GM18951 (cell line): Measurements from ENCODE around the gene IFNG-AS1.

Source experiments
- POLR2A ChIP-seq: IDR thresholded peaks from 4 replicates; pipeline ENCODE4 v1.6.1; 2011; ENCODE audit warnings: mild to moderate bottlenecking; ENCODE audit not compliant: insufficient read length, insufficient read depth; ENCODE audit errors: extremely low read depth
- in situ Hi-C: fragments of 300-500 bp; cut with MboI; formaldehyde crosslinking; loops from one replicate; pipeline ENCODE4 v1.12.0; 2022; ENCODE audit warnings: low sequenced_read_pairs, mixed read lengths, inconsistent platforms; ENCODE audit not compliant: unreplicated experiment

The IFNG-AS1 gene

DNA sequence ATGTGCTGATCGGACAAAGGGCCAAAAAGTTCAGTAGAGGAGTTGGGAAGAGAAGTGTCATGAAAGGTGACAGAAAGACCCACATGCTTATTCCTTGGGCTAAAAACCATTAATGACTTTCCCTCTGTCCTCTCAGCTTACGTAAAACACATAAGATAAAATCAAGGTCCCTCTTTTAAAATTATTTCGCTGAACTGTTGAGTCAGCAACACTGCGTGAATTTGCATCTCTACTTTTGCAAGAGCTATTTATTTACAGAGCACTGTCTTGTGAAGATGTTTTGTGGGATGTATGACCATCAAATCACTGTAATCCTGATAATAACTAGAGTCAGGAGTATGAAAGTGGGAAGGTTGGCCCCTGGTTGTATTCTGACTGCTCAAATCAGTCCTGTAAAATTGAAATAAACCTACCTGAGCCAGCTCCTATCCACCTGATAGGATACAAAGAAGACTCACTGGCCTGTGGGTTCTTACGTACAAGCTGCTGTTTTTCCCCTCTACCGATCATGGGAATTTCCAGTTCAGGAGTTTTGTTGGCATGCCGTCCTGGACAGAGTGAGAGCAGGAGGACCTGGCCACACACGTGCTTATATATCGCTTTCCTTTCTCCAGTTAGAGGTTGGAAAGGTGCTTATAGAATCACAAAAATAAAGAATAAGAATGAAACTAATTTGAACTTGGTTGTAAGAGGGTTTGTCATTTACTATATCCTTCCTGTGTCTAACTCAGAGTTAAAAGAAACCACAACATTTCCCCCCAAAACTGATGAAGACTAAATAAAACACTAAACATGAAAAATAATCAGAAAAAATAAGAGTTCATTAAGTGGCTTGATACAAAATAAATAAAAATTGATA is 42.9 kb downstream of the IFNG-AS1 start:
- in situ Hi-C loops: loop anchor here (25.0 kb wide), 1 partner anchor 280 kb away; no protein-coding TSS in a partner anchor
- TF ChIP-seq POLR2A: no peak

DNA sequence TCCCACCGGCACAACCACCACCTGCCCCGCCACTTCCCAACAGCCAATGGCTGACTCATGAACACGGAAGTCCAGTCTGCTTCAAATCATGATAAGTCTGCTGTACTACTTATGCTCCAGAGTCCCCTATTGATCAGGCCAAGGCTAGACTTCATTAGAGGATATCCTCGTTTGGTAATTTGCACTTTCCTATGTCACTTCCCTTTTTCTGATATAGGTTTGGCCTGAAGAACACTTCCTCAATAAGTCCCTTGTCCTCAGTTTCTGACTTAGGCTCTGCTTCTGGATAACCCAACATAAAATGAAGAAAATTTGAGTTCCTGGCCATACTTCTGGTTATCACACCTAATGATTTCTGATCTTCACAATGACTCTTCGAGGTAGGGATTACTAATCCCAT is 45.3 kb downstream of the IFNG-AS1 start:
- TF ChIP-seq POLR2A: no peak
- in situ Hi-C loops: loop anchor here (25.0 kb wide), 1 partner anchor 278 kb away; no protein-coding TSS in a partner anchor

DNA sequence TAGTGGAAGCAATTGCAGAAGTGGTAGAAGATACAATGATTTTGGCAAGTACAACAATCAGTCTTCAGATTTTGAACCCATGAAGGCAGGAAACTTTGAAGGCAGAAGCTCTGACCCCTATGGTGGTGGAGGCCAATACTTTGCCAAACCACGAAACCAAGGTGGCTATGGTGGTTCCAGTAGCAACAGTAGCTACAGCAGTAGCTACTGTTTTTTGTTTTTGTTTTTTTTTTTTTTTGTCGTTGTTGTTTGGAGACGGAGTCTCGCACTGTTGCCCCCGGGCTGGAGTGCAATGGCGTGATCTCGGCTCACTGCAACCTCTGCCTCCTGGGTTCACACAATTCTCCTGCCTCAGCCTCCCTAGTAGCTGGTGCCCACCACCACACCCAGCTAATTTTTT is 47.4 kb downstream of the IFNG-AS1 start:
- in situ Hi-C loops: loop anchor here (25.0 kb wide), 1 partner anchor 276 kb away; no protein-coding TSS in a partner anchor
- TF ChIP-seq POLR2A: no peak

DNA sequence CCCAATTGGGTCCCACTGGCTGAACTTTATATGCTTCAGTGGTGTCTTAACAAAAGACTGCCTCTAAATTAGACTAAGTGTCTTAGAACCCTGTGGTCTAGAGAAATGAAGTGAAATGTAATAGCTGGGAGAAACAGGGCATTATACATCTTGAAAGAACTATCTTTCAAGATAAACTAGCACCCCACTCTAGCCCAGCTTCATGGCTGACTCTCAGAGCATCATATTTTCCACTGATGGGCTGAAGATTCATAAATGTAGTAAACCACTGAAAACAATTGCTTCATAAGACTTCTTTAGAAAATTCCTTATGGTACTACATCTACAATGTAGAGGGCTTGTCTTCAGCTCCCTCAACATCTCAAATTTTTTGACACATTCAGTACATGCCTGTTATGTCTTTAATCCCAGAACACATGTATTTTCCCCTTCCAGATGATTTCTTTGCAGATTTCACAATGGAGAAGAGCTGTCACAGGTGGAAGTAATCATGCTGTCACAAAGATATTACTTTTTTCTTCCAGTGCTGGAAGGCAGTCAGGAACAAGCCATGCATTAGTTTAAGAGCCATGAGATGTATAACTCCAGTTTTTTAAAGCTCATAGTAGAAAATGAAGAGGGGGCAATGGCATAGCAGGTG is 48.5 kb downstream of the IFNG-AS1 start:
- TF ChIP-seq POLR2A: no peak
- in situ Hi-C loops: loop anchor here (25.0 kb wide), 1 partner anchor 275 kb away; no protein-coding TSS in a partner anchor

DNA sequence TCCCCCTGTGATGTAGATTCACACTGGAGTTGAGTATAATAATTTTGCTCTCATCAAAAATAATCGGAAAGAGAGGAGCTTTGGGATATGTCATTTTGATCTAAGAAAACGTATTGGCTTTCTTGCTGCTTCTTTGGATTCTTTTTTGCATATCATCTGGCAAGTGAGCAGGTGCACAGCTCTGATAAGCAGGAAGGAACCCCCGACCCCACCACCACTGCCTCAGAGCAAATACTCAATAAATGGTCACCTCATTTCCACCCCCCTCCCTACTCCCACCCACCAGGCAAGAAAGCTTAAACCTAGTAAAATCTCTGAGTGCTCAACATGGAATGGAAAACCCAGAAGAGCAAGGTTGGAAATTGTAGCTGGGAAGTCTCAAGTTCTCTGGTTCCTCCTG is 49.4 kb downstream of the IFNG-AS1 start:
- TF ChIP-seq POLR2A: no peak
- in situ Hi-C loops: loop anchor here (25.0 kb wide), 1 partner anchor 274 kb away; no protein-coding TSS in a partner anchor

DNA sequence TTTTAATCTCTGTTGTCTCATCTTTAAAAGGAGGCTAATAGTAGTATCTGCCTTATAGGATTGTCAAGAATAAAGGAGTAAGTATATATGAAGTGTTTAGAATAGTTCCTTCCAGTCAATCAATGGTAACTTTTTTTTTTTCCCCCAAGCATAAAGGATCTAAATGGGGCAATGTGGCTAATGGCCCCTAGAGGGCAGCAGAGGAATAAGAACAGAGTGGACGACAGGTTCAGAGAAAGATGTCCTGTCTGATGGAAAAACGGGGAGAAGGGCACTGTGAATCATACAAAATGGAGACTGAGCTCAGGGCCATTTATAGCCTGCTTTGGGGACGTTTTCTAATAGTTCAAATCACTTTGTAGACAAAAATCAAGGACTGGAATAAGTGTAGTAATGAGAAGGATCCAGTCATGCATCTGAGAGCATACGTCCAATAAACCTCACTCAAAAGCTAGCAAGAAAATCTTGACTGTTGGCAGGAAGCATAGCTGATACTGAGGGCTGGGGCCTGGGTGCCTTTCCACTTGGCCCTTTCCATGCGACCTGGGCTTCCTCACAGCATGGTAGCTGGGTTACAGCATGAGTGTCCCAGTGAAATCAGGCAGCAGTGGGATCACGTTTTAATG is 51.3 kb downstream of the IFNG-AS1 start:
- TF ChIP-seq POLR2A: no peak

DNA sequence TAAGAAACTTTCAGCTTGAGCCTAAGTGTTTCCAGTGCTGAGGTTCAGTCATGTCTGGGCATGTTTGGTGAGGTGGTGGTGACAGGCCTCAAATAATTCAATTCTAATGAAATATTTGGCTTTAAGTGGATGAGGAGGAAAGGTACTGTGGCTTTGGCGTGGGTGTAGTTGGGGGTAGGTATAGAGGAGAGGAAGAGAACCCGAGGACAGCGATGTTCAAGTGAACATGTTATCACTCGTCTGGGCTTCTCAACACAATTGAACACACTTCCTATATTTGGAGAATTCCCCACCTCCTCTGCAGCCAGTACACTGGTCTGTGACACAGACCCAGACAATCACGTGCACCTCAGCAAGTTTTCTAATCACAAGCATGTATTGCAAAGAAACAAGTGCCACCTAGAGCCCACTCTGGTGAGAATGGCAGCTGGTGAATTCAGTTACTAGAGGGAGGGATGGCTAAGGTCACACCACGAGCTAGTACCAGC is 53.0 kb downstream of the IFNG-AS1 start:
- in situ Hi-C loops: loop anchor here (25.0 kb wide), 1 partner anchor 270 kb away; no protein-coding TSS in a partner anchor
- peak; percentile 33 for TF ChIP-seq POLR2A

More for the DNA sequence above, 51.3 kb downstream of the IFNG-AS1 start:
- in situ Hi-C loops: loop anchor here (25.0 kb wide), 1 partner anchor 272 kb away; no protein-coding TSS in a partner anchor

DNA sequence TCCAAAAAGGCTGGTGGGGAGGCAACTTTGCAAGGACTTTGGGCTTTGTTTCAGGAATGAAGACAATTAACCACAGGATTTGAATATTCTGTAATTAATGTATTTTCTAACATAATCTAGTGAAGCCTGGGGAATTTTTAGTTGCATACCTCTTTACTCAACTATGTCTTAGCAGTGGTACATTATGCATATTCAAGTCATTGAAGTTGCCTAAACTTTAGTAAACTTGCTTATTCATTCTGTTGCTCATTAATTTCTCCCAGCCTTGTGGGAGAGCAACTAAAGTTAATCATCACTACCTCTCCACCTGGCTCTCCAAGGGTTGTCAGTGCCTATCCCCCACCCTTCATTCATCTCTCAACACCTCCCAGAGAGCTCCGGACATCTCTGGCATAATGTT is 54.2 kb downstream of the IFNG-AS1 start:
- no peak for TF ChIP-seq POLR2A

DNA sequence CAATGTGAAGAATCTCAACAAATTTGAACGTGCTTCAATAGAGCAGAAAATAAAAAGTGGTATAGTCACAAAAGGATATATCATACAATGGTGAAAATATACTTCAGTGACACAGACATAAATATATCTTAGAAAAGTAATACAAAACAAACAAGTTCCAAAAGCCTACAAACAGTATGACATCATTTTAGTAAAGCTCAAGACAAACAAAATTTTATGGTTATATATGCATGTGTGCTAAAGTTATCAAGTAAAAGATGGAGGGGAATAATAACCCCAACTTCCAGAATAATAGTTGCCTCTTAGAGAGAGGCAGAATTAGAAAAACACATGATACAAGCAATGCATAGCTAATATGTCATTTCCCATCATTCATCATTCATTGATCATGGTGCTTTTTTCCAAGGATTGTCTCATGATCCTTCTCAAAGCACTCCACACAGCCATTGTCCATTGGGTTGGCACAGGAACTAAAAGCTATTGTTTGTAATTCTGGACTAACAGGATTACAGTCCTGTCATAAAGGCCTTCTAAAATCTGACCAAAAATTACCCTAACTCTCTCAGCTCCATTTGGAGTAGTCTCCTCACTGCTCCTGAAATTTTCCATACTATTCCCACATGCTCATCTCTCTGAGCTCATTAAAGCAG is 59.5 kb downstream of the IFNG-AS1 start:
- in situ Hi-C loops: loop anchor here (25.0 kb wide), 1 partner anchor 264 kb away; no protein-coding TSS in a partner anchor
- no peak for TF ChIP-seq POLR2A

More for the DNA sequence above, 54.2 kb downstream of the IFNG-AS1 start:
- in situ Hi-C loops: loop anchor here (25.0 kb wide), 1 partner anchor 269 kb away; no protein-coding TSS in a partner anchor

DNA sequence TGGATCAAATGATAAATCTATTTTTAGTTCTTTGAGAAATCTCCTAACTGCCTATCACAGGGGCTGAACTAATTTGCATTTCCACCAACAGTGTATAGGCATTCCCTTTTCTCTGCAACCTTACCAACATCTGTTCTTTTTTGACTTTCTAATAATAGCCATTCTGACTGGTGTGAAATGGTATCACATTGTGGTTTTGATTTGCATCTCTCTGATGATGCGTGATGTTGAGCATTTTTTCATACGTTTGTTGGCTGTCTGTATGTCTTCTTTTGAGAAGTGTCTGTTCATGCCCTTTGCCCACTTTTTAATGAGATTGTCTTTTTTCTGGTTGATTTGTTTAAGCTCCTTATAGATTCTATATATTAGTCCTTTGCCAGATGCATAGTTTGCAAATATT is 67.1 kb downstream of the IFNG-AS1 start:
- TF ChIP-seq POLR2A: no peak

DNA sequence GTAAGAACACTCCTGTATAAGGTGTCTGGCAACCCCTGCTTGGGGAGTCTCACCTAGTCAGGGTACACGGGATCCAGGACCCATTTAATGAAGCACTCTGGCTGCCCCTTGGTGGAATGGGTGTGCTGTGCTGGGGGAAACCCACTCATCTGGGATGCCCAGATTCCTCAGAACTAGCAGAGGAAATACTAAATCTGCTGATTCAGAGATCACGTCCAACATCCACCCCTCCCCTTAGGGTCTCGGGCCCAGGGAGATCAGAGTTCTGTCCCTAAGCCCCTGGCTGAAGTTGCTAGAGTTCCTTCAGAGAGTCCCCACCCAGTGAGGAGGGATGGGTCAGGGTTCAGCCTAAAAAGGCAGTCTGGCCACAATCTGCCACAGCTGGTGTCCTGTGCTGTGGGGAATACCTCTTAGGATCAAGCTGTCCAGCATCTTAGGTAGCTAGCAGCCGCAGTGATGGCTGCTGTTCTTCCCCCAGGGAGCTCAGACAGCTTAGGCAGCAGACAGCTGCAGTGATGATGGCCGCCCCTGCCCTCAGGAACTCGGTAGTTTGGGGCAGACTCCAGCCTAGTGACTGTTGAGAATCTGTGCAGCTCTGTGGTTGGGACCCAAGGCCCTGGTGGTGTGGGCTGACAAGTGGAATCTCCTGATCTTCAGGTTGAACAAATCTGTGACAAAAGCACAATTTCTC is 74.8 kb downstream of the IFNG-AS1 start:
- in situ Hi-C loops: no loop called here
- TF ChIP-seq POLR2A: no peak

More for the DNA sequence above, 67.1 kb downstream of the IFNG-AS1 start:
- in situ Hi-C loops: no loop called here

DNA sequence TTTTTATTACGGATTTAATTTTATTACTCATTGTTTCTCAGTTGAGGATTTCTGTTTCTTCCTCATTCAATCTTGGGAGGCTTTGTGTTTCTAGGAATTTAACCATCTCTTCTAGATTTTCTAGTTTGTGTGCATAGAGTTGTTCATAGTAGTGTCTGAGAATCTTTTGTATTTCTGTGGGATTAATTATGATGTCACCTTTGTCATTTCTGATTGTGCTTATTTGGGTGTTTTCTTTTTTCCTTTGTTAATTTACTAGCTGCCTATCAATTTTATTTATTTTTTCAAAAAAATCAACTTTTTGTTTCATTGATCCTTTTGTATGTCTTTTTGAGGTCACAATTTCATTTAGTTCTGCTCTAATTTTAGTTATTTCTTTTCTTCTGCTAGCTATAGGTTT is 75.9 kb downstream of the IFNG-AS1 start:
- TF ChIP-seq POLR2A: no peak
- in situ Hi-C loops: no loop called here
